ENCODE results near the gene ISOC1. TPM values are rescaled to one million over a fixed set of nuclear protein-coding genes. Genes with fewer than 3 reads are reported as not detected.

The ISOC1 gene
- total RNA-seq, 1 experiment from 2014 or later: 24.9 TPM

DNA sequence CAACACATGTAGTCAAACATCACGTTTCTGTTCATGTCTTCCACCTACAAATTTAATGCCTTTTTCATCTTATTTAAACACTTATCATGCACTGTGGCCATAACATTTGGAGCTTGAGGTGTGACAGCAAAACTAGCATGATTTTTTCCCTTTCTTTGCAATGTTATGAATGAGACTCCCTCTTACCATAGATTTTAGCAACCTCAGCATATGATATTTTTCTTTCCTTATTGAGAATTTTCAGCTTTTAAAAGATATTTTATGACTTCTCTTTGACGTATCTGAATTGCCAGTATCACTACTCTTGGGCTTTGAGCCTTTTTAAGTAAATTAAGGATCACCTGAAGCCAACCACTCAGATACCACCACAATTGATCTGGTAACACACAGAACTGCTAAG lies 32.7 kb upstream of the ISOC1 start:
- TF ChIP-seq ZNF416 (CRISPR knock-in tag; IDR thresholded peaks at IDR 0.05) (no peak), TEAD4 (CRISPR knock-in tag; IDR thresholded peaks at IDR 0.05) (no peak), IRF2 (CRISPR knock-in tag; IDR thresholded peaks at IDR 0.05; ENCODE audit: borderline replicate concordance, low read depth) (no peak), TP53 (CRISPR knock-in tag; IDR thresholded peaks at IDR 0.05) (no peak), MYBL2 (CRISPR knock-in tag; IDR thresholded peaks at IDR 0.05) (no peak), SP1 (CRISPR knock-in tag; conservative IDR thresholded peaks at IDR 0.05) (no peak), GABPB1 (CRISPR knock-in tag; IDR thresholded peaks at IDR 0.05) (no peak), NR2C2 (CRISPR knock-in tag; IDR thresholded peaks at IDR 0.05) (no peak), FOXK1 (CRISPR knock-in tag; IDR thresholded peaks at IDR 0.05) (no peak), RELA (CRISPR knock-in tag; IDR thresholded peaks at IDR 0.05; ENCODE audit: borderline replicate concordance) (no peak), RORB (CRISPR knock-in tag; IDR thresholded peaks at IDR 0.05) (no peak), NR1H2 (CRISPR knock-in tag; IDR thresholded peaks at IDR 0.05) (no peak), CREB1 (CRISPR knock-in tag; IDR thresholded peaks at IDR 0.05) (no peak), ATF1 (CRISPR knock-in tag; IDR thresholded peaks at IDR 0.05) (no peak)
- TF ChIP-seq, protein P1, sequence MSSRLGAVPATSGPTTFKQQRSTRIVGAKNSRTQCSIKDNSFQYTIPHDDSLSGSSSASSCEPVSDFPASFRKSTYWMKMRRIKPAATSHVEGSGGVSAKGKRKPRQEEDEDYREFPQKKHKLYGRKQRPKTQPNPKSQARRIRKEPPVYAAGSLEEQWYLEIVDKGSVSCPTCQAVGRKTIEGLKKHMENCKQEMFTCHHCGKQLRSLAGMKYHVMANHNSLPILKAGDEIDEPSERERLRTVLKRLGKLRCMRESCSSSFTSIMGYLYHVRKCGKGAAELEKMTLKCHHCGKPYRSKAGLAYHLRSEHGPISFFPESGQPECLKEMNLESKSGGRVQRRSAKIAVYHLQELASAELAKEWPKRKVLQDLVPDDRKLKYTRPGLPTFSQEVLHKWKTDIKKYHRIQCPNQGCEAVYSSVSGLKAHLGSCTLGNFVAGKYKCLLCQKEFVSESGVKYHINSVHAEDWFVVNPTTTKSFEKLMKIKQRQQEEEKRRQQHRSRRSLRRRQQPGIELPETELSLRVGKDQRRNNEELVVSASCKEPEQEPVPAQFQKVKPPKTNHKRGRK (CRISPR knock-in tag; IDR thresholded peaks at IDR 0.05; ENCODE audit: borderline replicate concordance): no peak
- TF ChIP-seq, protein P2, sequence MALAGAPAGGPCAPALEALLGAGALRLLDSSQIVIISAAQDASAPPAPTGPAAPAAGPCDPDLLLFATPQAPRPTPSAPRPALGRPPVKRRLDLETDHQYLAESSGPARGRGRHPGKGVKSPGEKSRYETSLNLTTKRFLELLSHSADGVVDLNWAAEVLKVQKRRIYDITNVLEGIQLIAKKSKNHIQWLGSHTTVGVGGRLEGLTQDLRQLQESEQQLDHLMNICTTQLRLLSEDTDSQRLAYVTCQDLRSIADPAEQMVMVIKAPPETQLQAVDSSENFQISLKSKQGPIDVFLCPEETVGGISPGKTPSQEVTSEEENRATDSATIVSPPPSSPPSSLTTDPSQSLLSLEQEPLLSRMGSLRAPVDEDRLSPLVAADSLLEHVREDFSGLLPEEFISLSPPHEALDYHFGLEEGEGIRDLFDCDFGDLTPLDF (CRISPR knock-in tag; IDR thresholded peaks at IDR 0.05): no peak
- TF ChIP-seq, protein P3, sequence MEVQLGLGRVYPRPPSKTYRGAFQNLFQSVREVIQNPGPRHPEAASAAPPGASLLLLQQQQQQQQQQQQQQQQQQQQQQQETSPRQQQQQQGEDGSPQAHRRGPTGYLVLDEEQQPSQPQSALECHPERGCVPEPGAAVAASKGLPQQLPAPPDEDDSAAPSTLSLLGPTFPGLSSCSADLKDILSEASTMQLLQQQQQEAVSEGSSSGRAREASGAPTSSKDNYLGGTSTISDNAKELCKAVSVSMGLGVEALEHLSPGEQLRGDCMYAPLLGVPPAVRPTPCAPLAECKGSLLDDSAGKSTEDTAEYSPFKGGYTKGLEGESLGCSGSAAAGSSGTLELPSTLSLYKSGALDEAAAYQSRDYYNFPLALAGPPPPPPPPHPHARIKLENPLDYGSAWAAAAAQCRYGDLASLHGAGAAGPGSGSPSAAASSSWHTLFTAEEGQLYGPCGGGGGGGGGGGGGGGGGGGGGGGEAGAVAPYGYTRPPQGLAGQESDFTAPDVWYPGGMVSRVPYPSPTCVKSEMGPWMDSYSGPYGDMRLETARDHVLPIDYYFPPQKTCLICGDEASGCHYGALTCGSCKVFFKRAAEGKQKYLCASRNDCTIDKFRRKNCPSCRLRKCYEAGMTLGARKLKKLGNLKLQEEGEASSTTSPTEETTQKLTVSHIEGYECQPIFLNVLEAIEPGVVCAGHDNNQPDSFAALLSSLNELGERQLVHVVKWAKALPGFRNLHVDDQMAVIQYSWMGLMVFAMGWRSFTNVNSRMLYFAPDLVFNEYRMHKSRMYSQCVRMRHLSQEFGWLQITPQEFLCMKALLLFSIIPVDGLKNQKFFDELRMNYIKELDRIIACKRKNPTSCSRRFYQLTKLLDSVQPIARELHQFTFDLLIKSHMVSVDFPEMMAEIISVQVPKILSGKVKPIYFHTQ (CRISPR knock-in tag; IDR thresholded peaks at IDR 0.05): no peak
- TF ChIP-seq, protein P4, sequence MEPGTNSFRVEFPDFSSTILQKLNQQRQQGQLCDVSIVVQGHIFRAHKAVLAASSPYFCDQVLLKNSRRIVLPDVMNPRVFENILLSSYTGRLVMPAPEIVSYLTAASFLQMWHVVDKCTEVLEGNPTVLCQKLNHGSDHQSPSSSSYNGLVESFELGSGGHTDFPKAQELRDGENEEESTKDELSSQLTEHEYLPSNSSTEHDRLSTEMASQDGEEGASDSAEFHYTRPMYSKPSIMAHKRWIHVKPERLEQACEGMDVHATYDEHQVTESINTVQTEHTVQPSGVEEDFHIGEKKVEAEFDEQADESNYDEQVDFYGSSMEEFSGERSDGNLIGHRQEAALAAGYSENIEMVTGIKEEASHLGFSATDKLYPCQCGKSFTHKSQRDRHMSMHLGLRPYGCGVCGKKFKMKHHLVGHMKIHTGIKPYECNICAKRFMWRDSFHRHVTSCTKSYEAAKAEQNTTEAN (CRISPR knock-in tag; IDR thresholded peaks at IDR 0.05): no peak
- TF ChIP-seq, protein P5, sequence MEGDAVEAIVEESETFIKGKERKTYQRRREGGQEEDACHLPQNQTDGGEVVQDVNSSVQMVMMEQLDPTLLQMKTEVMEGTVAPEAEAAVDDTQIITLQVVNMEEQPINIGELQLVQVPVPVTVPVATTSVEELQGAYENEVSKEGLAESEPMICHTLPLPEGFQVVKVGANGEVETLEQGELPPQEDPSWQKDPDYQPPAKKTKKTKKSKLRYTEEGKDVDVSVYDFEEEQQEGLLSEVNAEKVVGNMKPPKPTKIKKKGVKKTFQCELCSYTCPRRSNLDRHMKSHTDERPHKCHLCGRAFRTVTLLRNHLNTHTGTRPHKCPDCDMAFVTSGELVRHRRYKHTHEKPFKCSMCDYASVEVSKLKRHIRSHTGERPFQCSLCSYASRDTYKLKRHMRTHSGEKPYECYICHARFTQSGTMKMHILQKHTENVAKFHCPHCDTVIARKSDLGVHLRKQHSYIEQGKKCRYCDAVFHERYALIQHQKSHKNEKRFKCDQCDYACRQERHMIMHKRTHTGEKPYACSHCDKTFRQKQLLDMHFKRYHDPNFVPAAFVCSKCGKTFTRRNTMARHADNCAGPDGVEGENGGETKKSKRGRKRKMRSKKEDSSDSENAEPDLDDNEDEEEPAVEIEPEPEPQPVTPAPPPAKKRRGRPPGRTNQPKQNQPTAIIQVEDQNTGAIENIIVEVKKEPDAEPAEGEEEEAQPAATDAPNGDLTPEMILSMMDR (IDR thresholded peaks at IDR 0.05): no peak
- CTCF ChIA-PET: no interaction called here
- Mint-ChIP-seq H3K27ac (no peak overlapping the region), H3K4me1 (no peaks in the 10 kb centered on the region), H3K9me3 (peaks cover 22% of the 10 kb centered on the region), H3K27me3 (ENCODE audit: low read depth) (no peaks in the 10 kb centered on the region), H3K36me3 (no peaks in the 10 kb centered on the region), H3K4me3 (no peak overlapping the region)
- ATAC-seq (no peak), DNase-seq (ENCODE audit: low spot score) (no peak)
- POLR2A ChIA-PET: no interaction called here
